ENCODE results near the gene KRT1.

GRCh38 chr12:52729147-52729546, 48.9 kb upstream of the KRT1 start:
- TF ChIP-seq CTCF (IDR thresholded peaks at IDR 0.05): no peak
- TF ChIP-seq POLR2A (IDR thresholded peaks at IDR 0.05): no peak
- no peak for TF ChIP-seq POLR2AphosphoS5 (IDR thresholded peaks at IDR 0.05)

Data from suprapubic skin (tissue), 4 donors.